GM12875 (cell line): Measurements from ENCODE around the gene VAV3.

Experiments used
- H3K4me3 ChIP-seq: one replicate; pipeline ENCODE4 v1.5.1; 2011; ENCODE audit warnings: low read depth, low read length, control low read depth
- CTCF ChIP-seq: IDR thresholded peaks from 2 replicates; pipeline ENCODE4 v1.5.1; 2011; ENCODE audit warnings: low read depth, mild to moderate bottlenecking, control low read depth, inconsistent platforms, low read length, moderate library complexity, borderline replicate concordance; ENCODE audit not compliant: insufficient read depth

VAV3 gene

GRCh38 chr1:107942814-107943213 lies 22.2 kb downstream of the VAV3 start:
- no peak overlapping the region for H3K4me3 ChIP-seq
- TF ChIP-seq CTCF = no peak

DNA sequence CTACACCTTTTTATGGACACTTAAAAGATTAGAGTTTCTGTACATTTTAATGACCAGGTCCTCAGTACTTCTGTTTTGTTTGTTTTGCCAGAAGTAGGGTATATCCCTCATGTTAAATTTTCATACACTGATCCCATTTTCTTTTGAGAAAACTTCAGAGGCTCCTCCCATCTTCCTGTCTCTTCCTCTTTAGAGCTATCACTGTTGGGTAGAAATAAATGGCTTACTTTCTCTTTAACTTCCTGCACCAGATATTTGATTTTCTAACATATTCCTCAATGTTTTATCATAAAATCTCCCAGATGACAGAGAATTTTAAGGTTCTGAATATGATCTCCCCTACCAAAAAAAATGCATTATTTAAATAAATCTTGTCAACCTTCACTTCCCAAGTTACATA lies 23.4 kb downstream of the VAV3 start:
- no peak overlapping the region for H3K4me3 ChIP-seq
- TF ChIP-seq CTCF = no peak

GRCh38 chr1:107941123-107941522 lies 23.9 kb downstream of the VAV3 start:
- TF ChIP-seq CTCF = no peak
- H3K4me3 ChIP-seq = no peak overlapping the region

GRCh38 chr1:107940701-107941100 lies 24.3 kb downstream of the VAV3 start:
- H3K4me3 ChIP-seq = no peak overlapping the region
- no peak for TF ChIP-seq CTCF

DNA sequence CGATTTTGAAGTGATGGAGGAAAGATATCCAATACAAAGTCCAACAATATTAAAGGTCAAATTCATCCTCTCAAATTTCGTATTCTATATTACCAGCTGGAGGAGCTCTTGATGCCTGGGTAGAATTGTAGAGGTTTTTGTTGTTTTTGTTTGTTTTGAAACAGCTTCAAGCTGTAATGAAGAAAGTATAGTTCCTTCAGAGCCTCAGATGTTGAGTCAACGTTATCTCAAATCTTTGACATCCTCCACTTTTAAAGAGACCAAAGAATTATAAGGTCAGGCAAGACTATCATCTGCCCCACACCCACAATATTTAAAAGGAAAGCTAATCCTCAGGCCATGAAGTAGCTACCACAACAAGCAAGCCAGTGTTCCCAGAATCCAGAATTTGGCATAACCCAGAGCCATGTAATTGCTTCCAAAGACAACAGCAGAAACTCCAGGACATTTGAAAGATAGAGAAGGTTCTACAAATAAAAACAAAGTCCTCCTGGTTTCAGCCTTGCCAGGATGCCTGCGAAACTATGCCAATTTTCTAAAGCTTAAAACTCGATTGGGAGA lies 24.9 kb downstream of the VAV3 start:
- TF ChIP-seq CTCF = no peak
- no peak overlapping the region for H3K4me3 ChIP-seq

GRCh38 chr1:107939256-107939655 lies 25.7 kb downstream of the VAV3 start:
- TF ChIP-seq CTCF = no peak
- H3K4me3 ChIP-seq = no peak overlapping the region
